HG02798 (cell line): ENCODE measurements around the gene RAPGEF5.

ENCODE experiments used
- ATAC-seq: cut with Tn5 transposase; IDR thresholded peaks from one replicate; pipeline ENCODE4 v1.9.1; 2021; ENCODE audit warnings: mild to moderate bottlenecking; ENCODE audit not compliant: unreplicated experiment, poor library complexity

The RAPGEF5 gene

DNA sequence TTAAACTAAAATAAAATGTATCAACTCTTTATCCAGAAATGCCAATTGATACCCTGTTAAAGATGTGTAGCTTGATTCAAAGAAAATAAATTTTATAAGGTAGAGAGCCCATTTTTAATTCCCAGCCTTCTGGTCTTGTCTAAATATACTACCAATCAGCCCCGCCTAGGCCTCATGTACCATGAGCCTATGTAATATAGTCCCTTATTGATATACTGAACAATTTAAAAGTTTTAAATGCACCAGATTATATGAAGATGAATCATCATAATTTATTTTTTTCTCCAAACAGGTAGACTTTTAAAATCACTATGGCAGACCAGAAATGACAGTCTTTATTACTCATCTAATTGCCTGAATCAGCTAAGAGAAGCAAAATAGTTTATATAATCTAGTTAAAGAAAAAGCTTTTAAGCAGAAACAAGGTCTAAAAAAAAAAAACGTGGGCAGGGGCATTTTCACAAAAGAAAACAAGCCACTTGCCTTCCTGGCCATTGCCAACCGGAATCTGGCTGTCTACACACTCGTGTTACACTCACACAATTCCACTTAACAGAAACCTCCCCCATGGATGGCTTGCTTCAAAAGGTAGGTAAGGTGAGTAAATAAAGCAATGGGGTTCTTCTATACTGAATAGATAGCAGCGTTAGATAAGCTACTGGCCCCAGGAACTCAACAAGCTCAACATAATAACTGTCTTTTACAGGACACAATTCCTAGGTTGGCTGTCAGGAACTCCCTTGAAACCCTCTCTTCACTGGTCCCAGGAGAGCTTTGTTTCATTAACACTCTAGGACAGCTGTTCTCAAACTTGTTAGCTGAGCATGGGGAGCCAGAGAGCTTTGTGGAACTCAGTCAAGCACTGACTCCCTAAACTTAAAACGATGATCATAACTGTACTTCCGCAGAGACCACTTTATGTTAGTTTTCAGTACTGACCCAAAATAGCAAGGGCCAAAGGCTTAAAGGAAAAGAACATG lies 37.2 kb downstream of the RAPGEF5 start:
- no peak for ATAC-seq

DNA sequence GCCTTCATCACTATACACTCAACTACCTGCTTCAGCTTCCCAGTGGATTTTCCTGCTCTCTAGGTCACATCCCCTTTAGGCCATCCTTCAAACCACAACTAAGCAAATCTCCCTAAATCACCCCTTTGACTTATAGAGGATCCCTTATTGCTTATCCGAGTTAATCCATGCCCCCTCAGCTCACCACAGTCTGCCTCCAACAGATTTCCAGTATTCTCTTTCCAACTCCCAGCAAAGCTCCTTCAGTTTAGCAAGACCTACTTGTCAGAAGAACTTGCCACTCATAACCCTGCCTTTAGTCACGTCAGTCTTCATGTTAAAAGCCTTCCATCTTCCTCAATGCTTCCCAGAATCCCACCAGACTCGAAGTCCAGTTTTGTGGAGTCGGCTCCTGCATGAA lies 38.6 kb downstream of the RAPGEF5 start:
- ATAC-seq: no peak

DNA sequence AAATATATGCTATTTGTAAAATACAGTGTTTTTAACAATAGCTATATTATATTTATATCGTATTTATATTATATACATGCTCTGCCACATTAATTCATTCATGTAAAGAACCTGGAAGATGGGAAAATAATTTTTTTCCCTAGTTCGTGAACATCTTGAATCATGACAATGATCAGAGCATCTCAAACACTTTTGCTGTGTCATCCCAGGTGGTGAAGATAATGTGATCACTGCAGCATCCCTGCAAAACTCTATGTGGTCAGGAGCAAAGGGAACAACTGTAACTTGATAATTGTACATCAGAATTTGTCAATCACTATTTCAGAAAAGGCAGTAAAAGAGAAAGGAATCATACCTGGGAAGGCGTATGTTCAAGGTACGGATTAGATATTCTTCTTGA lies 39.3 kb downstream of the RAPGEF5 start:
- ATAC-seq: no peak

DNA sequence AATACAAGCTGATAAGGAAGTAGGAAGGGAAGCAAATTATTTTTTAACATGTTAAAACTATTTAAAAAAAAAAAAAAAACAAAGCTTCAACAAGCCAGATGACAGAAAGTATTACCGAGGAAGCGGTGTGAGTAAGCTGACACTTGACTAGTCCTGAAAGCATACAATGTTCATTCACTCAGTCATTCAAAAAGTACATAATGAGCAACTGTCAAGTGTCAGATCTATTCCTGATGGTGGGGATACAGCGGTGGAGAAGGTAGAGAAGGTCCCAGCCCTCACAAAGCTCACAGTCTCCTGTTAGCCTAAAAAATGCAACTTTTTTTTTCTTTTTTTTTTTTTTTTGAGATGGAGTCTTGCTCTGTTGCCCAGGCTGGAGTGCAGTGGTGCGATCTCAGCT lies 40.0 kb downstream of the RAPGEF5 start:
- no peak for ATAC-seq

DNA sequence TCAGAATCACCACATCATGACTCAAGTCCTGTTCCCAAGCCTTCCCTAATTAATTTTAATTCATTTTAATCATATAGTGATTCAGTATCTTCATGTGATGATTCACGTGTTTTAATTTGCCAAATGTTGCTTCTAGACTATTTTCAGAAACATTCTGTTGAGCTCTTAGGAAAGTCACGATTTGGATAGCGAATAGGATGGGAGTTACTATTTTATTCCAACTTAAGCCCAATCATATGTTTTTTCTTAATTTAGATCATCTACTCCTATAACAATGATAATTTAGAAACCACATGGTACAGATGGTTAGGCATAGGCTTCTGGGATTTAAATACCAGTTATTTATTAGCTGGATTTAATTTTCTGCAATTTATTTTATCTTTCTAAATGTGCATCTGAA lies 49.1 kb downstream of the RAPGEF5 start:
- ATAC-seq: no peak

DNA sequence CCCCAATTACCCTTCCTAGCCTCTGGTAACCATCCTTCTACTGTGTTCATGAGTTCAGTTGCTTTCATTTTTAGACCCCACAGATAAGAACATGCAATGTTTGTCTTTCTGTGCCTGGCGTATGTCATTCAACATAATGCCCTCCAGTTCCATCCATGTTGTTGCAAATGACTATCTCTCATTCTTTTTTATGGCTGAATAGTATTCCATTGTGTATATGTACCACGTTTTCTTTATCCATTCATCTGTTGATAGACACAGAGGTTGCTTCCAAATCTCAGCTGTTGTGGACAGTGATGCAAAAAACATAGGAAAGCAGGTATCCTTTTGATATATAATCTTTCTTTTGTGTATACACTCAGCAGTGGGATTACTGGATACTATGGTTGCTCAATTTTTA lies 51.2 kb downstream of the RAPGEF5 start:
- no peak for ATAC-seq

DNA sequence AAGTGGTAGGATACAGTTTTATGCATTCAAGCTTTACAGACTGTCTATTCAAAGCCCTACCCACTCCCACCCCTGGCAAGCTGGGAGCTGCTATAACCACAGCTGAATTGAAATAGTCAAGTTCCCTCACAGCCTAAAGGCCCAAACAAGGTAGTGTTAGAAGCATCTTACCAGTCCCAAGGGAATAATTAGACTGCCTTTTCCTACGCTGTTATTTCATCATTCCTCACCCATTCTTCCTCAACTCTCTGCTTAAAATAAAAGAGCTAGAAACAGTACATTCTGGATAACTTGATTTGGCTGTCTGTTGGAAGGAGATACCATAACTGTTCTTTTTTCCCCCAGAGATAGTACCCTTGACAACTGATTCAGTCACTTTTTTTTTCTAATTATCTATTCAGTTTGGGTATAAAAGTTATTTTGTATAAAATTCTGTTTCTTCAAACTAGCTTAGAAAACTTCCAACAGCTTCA lies 54.0 kb downstream of the RAPGEF5 start:
- ATAC-seq: no peak

DNA sequence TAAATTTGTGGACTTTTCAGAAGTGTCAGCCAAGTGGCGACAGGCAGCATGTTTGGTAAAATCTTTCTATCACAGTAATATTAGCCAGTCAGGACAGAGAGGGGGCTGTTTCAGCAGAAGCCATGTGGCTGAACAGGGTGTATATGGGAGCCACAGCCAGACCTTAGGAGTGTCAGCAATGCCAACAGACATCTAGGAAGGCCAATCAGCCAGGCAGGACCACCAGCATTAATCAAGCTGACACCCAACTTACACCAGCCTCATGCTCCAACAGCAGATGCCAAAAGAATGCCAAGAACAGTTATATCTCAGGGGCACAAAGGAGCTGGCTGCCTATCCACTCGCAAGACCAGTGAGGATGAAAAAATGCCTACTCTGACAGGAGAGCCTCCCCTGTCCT lies 54.8 kb downstream of the RAPGEF5 start:
- ATAC-seq: no peak

DNA sequence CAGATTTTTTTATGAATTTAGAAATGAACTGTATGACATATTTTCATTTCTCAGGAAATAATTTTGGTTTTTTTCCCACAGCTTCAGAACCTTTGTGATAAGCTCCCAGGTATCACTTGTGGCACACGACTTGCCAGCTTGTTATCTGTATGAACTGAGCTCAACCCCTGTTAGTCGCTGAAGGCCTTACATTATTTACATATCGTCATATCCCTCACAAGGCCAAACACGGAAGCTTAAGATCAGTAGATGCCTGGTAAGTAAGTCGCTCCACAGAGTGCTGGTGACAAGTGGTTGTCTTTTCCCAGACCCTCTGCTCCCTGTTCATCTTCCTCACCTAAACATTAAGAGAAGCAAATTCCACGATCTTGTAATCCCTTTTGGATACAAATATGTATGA lies 55.2 kb downstream of the RAPGEF5 start:
- ATAC-seq: no peak

DNA sequence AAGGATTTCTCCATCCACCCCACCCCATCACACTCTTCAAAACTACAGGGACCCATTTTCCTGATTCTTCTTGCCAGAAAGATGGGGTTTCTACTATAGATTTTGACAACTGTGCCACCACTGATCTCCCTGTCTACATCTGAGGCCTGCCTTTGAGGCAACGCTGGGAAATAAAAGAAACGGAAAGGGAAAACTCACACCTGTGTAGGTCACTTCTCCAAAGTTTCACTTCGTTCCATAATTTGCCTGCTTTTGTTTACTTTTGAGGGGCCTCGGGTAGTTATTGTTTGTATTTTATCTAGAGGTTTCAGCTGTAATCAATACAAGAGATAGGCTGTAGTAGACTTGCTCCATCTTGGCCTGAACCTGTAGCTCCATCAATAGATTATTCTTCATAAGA lies 56.1 kb downstream of the RAPGEF5 start:
- no peak for ATAC-seq

DNA sequence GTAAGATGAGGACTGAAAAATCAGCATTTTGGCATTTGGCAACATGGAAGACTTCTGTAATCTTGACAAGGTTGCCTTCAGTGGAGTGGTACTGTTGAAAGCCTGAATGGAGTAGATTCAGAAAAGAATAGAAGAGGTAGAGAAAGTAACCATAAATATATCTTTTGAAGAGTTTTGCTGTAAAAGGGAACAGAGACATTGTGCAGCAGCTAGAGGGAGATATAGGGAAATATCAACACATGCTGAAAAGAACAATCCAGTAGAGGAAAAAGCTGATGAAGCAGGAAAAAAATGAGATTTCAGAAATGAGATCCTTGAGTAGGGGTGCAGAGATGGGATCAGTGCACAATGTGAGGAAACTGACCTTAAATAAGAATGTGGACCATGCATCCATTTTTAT lies 60.0 kb downstream of the RAPGEF5 start:
- ATAC-seq: no peak

DNA sequence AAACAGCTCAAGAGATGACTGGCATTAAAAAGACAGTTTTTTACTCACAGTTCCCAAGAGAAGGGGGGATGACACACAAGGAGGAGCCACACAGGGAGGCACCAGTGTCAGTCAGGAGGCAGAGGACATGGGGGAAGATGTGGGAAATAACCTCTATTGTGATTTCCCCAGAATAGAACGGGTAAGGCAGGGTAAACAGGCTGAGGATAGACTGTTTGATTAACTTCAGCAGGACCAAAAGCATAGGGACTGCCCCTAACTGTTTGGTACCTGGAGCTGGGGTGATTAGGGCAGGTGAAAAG lies 60.7 kb downstream of the RAPGEF5 start:
- ATAC-seq: no peak

DNA sequence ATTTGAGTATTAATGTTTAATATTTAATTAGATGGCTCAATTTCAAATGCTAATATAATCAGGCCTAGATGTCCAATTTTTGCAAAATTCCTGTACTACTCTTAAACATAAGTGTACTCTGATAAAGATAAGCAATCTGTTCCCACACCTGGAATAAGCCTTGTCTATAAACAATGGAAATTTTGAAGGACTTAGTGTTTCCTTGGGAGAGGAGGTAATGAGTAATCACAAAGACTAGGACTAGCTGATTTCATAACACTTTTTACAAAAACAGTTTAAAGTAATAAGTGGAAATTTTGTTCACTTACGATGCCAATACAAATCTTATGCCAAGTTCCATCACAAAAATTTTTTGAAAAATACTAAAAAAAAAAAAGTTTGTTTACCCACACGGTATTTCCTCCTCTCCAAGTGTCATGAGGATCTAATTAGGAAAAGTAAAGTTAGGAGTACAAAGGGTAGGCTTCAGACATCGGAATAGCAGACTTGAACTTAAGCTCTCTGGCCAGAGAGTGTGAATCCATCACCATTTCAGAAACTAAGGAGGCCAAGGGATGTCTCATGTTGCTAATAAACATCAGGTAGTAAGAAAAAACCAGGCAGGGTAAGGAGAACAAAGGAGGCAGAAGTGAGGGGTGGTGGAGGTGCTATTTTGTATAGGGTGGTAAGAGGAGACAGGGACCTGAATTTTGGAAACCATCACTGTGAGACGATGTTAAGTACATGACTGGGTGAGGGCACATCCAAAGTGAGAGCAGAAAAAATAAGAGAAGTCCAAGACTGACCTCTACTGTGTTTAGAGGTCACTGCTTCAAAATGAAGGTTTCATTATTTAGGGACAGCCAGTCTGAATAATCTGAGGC lies 61.3 kb downstream of the RAPGEF5 start:
- ATAC-seq: no peak

DNA sequence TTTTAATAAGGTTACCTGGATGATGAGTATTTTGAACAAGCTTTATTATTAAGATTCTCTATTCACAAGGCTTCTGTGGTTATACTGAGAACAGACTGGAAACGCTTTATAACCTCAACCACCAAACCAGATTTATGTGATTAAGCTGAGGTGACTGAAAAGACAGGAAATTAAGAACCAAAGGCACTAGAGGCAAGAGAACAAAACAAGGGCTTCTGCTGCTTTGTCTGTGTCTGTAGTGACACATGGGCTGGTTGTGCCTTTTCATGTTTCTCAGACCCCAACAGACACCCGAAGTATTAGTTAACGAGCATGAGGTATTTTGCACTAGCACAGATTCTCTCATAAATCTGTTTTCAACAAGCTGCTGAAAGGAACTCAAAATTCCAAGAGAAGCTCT lies 64.4 kb downstream of the RAPGEF5 start:
- no peak for ATAC-seq

DNA sequence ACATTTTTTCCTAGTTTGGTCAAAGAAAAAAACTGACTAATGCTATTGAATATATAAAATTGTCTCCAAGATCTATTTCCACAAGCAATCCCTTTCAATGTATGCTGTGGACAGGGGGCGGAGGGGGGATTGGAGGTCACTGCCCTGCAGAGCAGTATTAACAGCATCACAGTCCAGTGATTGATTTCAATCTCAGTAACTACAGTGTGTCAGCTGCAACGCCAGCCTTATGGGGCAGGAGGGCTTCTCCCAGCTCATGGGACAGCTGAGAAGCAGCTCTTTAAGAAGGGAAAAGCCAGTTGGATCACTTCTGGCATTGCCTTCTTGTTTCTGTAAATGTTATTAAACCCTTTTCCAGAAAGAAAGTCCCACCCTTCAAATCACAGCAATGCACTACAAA lies 65.0 kb downstream of the RAPGEF5 start:
- no peak for ATAC-seq

DNA sequence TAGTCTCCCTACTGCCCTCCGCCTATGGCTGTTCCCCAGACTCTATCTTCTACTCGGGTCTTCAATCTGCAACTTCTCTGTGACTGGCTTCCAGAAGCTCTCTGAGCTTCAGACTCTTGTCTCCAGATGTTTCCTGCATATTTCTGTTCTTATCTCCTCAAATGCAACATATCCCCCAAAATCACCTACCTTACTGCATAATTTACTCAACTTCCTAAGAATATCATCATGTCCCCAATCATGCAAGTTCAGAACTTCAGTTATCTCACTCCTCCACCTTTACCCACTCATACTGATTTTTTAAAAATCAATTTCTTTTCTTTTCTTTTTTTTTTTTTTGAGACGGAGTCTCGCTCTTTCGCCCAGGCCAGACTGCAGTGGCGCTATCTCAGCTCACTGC lies 68.8 kb downstream of the RAPGEF5 start:
- ATAC-seq: no peak

DNA sequence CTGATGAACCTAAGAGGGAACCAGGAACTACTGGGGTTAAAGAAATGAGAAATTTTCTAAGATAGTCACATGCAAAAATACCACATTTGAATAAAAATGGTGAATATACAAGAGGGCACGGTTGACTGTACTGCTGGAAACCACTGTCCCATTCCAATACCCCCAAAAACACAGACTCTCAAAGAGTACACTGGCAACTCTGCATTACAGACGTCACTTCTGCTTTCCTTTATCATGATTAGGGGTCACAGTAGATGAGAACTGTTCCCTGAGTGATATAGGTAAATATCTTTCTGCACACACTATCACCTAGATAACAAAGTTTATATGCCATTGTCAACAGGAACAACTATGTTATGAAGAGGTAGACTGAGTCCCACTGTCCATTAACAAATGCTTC lies 69.5 kb downstream of the RAPGEF5 start:
- ATAC-seq: no peak

DNA sequence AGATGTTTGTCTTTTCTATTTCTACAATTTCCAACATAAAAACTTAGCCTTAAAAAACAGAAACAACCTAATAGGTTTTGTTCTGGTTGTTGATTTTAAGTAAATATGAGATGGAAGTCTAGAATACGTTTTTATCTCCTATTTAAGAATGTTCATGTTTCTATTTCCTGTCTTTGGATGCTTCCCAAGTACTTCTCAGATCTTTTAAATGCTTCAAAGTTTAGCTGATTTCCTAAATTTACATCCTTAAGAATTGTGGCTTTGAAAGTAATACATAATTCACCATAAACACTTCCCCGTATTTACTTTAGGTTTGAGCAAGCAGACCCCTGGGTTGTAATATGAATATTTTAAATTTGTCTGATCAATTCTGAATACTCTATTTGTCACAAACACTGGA lies 70.5 kb downstream of the RAPGEF5 start:
- ATAC-seq: no peak

DNA sequence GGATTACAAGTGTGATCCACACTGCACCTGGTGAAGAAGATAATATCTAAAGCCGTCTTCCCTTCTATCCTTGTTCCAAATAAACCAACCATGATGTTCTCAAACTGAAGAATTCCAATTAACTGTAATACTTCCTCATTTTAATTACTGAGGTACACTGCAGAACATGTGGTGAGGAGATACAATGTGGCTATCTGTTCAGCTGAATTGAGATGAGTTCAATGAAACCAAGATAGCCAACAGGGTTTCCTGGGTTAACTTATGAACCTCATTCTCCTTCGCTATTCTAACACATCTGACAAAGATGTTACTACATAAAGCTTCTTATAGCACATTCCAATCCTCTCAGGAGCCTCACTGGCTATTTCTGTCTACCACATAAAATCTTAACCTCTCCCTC lies 75.5 kb downstream of the RAPGEF5 start:
- ATAC-seq: no peak

DNA sequence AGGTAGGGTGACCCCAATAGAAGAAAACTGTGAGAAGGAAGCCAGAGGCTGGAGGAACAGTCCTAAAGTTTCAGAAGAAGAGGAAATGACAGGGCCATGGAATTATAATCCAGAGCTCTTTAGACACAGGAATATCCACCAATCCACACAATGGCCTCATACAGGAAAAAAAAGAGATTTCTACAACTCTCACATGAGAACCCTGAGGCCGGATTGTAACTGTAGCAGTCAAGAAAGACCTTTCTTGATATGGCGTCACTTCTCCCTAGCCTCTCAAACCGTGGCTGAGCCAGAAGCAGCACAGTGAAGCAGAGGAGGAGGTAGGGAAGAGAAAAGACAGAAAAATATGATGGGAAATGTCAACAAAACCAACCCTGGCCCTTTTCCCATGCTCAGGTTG lies 76.9 kb downstream of the RAPGEF5 start:
- ATAC-seq: no peak

DNA sequence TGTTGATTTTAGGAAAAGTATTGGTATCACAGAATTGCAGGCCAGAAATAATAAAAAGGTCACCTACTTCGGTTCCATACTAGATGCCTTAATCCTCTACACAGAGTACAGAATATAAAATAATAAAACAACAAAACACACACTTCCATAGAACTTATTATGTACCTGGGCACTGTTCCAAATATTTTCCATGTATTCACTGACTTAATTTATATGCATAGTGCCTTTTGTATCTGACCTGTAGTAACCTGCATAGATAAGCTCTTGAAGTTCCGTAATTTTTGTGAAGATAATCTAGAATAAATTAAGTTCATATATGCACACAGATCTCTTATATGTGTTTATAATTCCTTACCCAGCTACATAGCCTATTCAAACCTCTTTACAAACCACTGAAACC lies 78.3 kb downstream of the RAPGEF5 start:
- ATAC-seq: no peak
